Left renal cortex interstitium (tissue), 4 donors: ENCODE results near the gene HBD. TPM values are rescaled to one million over a fixed set of nuclear protein-coding genes. Genes with fewer than 3 reads are reported as not detected.

Experiments
- DNase-seq, 4 donors: peaks; one replicate each; pipeline ENCODE4 v3.0.0-alpha.2; 2013; ENCODE audit warnings: low read depth in 4 of 4, low spot score in 2 of 4, missing footprints in 1 of 4
- polyA plus RNA-seq, 4 donors: library from polyadenylated mRNA; unstranded; fragments of 120-200 nt; gene quantifications; one replicate each; pipeline ENCODE4 v1.2.1, GENCODE V29; 2013; ENCODE audit not compliant: insufficient read length in 4 of 4

Gene HBD
- polyA plus RNA-seq, 4 donors: 1.2 to 4.1 (median 2.4) TPM

DNA sequence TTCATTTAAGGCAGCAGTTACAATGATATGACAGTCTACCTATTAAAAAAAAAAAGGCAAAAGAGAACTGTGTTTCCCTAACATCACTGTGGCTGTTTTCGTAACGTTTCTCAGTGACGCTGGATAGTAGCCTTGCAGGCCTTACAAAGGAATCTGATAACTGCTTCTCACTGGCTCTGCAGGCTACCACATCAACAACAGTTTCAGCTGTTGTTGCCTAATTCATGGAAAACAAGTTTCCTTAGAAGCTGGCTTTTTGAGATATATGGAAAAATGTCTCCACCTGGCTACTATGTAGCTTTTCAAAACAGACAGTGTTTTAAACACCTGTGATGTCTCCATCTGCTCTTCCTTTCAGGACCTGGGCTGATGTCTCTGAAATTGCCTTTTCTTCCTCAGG lies 37.6 kb downstream of the HBD start:
- no peak for DNase-seq

DNA sequence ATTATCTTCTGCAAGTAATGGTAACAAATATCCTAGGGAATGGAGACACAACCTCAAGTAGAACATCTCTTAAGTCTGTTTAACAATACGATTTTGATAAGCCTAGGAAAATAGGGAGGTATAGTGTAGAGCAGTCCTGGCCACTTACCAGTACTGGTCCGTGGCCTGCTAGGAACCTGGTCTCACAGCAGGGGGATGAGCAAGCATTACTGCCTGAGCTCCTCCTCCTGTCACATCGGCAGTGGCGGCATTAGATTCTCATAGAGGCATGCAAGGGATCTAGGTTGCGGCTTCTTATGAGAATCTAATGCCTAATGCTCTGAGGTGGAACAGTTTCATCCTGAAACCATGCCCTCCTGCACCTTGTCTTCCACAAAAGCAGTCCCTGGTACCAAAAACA lies 38.2 kb downstream of the HBD start:
- no peak for DNase-seq

DNA sequence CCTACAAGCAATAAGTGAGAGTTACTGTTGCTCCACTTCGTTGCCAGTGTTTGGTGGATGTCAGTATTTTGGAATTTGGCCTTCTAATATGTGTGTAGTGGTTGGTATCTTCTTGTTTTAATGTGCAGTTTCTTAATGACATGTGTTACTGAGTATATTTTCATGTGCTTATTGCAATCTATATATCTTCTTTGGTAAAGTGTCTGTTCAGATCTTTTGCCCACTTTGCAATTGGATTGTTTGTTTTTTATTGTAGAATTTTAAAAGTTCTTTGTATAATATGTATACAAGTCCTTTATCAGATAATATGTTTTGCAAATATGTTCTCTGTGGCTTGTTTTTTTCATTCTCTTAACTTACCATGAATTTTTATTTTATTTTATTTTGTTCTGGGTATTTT lies 41.5 kb downstream of the HBD start:
- no peak for DNase-seq

DNA sequence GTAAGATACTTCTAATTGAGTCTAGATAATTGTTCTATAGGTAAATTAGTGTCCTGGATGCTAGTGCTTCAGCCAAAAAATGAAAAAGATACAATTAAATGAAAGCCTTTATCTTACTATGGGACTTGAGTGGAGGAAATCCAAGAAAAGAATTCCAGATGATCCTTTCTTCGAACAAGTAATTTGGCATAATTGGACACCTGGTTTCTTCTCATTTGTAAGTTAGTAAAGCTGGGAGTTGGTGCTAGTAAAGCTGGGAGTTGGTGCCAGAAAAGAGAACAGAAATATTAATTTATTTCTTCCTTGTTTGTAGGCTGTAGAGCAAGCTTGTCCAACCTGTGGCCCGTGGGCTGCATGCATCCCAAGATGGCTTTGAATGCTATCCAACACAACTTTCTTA lies 46.1 kb downstream of the HBD start:
- no peak for DNase-seq

Other genes starting within 250 kb of the HBD start
- gene OR51L1, start 239.6 kb downstream of the HBD start, polyA plus RNA-seq: under 1 TPM; 0.03 to 0.24 (median 0.07) TPM
- gene OR52J3, start 188.0 kb downstream of the HBD start, polyA plus RNA-seq: not detected
- gene OR52E2, start 174.9 kb downstream of the HBD start, polyA plus RNA-seq: not detected
- not detected for gene OR52E1, start 164.9 kb downstream of the HBD start, polyA plus RNA-seq
- under 1 TPM in 1 of 4 donors, not detected in 3; 0.03 TPM for gene OR52A5, start 96.1 kb downstream of the HBD start, polyA plus RNA-seq
- under 1 TPM in 3 of 4 donors, not detected in 1; 0.02 to 0.08 (median 0.05) TPM for gene OR52A1, start 79.7 kb downstream of the HBD start, polyA plus RNA-seq
- gene OR51V1, start 33.8 kb downstream of the HBD start, polyA plus RNA-seq: not detected
- 100 to 1,000 TPM in 3 of 4 donors, 10 to 100 TPM in 1; 91.1 to 212 (median 149) TPM for gene HBB, start 7.4 kb downstream of the HBD start, polyA plus RNA-seq
- 1 to 10 TPM; 3.5 to 7.1 (median 5.8) TPM for gene HBG1, start 15.4 kb upstream of the HBD start, polyA plus RNA-seq
- 1,000 to 10,000 TPM; 1,196 to 3,386 (median 2,205) TPM for gene HBG2, start 20.3 kb upstream of the HBD start, polyA plus RNA-seq
- 1 to 10 TPM; 3.6 to 9.8 (median 7.9) TPM for gene HBE1, start 35.5 kb upstream of the HBD start, polyA plus RNA-seq
- gene OR51B4, start 67.5 kb upstream of the HBD start, polyA plus RNA-seq: under 1 TPM in 2 of 4 donors, not detected in 2; 0.33 to 0.59 TPM
- gene OR51B2, start 89.8 kb upstream of the HBD start, polyA plus RNA-seq: not detected
- under 1 TPM; 0.17 to 0.92 (median 0.72) TPM for gene OR51B5, start 109.0 kb upstream of the HBD start, polyA plus RNA-seq
- gene OR51B6, start 117.0 kb upstream of the HBD start, polyA plus RNA-seq: not detected
- gene OR51M1, start 149.3 kb upstream of the HBD start, polyA plus RNA-seq: under 1 TPM in 2 of 4 donors, not detected in 2; 0.05 to 0.13 TPM
- gene OR51Q1, start 187.6 kb upstream of the HBD start, polyA plus RNA-seq: under 1 TPM in 1 of 4 donors, not detected in 3; 0.09 TPM
- not detected for gene OR51I1, start 207.0 kb upstream of the HBD start, polyA plus RNA-seq
- gene OR51I2, start 214.8 kb upstream of the HBD start, polyA plus RNA-seq: under 1 TPM in 1 of 4 donors, not detected in 3; 0.04 TPM